AG04450 (cell line): Measurements from ENCODE around the gene MYO5B. TPM values are rescaled to one million over a fixed set of nuclear protein-coding genes. Genes with fewer than 3 reads are reported as not detected.

ENCODE experiments used
- CTCF ChIA-PET: fragments of 300-600, 350-600 bp; formaldehyde crosslinking; extraction: SDS; loops from one replicate; lab custom pipeline; 2022; ENCODE audit warnings: antibody characterized with exemption, inconsistent platforms; lab: Charles Lee
- POLR2A ChIA-PET: fragments of 350-600 bp; formaldehyde crosslinking; extraction: SDS; loops from one replicate; lab custom pipeline; 2021; ENCODE audit warnings: antibody characterized with exemption, inconsistent platforms; lab: Yijun Ruan, JAX
- DNase-seq: peaks from one replicate; pipeline ENCODE4 v3.0.0-alpha.2; 2011; ENCODE audit warnings: low read depth, low spot score
- H3K27ac ChIP-seq: one replicate; pipeline ENCODE4 v1.5.1; 2012; ENCODE audit warnings: low read depth, low read length, control low read depth
- H3K27me3 ChIP-seq: one replicate; pipeline ENCODE4 v1.6.0; 2012; ENCODE audit warnings: low read length; ENCODE audit not compliant: control insufficient read depth, insufficient read depth
- H3K4me3 ChIP-seq: 2 replicates; pipeline ENCODE4 v1.5.1; 2011; ENCODE audit warnings: mild to moderate bottlenecking, low read depth, low read length, control low read depth
- H3K9me3 ChIP-seq: 2 replicates; pipeline ENCODE4 v1.5.1; 2012; ENCODE audit warnings: low read length; ENCODE audit not compliant: control insufficient read depth, insufficient read depth
- polyA plus RNA-seq: library from polyadenylated mRNA; depleted of rRNA; stranded (reverse); fragments of >200 nt; gene quantifications from 2 replicates; pipeline ENCODE4 v1.2.3, GENCODE V29; 2011
- TF ChIP-seq, protein P1 (sequence below): IDR thresholded peaks from 2 replicates; pipeline ENCODE4 v1.5.1; 2011; ENCODE audit warnings: low read depth, low read length, control low read depth, inconsistent platforms

The MYO5B gene
- polyA plus RNA-seq, 1 experiment, result 0.32 TPM

DNA sequence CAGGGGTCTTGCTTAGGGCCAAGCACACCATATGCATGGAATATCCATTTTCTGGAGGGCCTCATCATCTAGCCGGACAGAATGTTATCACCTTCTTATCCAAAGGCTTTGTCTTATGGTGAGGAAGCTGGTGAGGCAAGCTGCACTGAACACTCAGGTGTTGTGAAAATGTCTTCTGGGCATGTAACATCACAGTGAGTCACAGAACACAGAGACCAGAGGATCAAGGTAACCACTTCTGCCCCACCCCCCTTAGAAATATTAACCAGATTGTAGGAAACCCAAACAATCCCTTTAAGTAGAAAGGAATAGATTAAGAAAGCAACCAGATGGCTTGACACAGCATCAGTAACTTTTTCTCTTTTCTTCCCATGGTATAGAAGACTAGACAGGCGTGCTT is 51.1 kb downstream of the MYO5B start:
- CTCF ChIA-PET, result no interaction called here
- no peaks in the 10 kb centered on the region for H3K27me3 ChIP-seq
- no peak for DNase-seq
- H3K4me3 ChIP-seq, result no peak overlapping the region
- TF ChIP-seq, protein P1, sequence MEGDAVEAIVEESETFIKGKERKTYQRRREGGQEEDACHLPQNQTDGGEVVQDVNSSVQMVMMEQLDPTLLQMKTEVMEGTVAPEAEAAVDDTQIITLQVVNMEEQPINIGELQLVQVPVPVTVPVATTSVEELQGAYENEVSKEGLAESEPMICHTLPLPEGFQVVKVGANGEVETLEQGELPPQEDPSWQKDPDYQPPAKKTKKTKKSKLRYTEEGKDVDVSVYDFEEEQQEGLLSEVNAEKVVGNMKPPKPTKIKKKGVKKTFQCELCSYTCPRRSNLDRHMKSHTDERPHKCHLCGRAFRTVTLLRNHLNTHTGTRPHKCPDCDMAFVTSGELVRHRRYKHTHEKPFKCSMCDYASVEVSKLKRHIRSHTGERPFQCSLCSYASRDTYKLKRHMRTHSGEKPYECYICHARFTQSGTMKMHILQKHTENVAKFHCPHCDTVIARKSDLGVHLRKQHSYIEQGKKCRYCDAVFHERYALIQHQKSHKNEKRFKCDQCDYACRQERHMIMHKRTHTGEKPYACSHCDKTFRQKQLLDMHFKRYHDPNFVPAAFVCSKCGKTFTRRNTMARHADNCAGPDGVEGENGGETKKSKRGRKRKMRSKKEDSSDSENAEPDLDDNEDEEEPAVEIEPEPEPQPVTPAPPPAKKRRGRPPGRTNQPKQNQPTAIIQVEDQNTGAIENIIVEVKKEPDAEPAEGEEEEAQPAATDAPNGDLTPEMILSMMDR, result no peak
- POLR2A ChIA-PET, result no interaction called here
- no peaks in the 10 kb centered on the region for H3K9me3 ChIP-seq
- H3K27ac ChIP-seq, result no peak overlapping the region

DNA sequence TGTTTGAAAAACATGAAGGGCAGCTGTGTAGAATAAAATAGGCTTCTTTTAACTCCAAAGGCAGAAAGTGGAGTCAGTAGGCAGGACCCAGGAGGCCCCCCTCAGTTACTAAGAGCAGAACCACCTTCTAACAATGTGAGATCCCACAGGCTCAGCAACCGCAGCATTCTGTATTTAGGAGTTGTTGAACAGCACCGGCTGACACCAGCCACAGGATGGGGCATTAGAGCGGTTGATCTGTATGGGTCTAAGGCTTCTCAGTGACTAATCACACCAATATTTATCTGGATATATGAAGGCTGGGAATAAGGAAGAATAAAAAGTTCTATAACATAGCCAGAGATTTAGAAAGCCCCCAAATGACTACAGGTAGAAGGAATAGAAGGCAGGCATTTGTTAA is 51.7 kb downstream of the MYO5B start:
- TF ChIP-seq, protein P1, result no peak
- CTCF ChIA-PET, result no interaction called here
- no peak for DNase-seq

DNA sequence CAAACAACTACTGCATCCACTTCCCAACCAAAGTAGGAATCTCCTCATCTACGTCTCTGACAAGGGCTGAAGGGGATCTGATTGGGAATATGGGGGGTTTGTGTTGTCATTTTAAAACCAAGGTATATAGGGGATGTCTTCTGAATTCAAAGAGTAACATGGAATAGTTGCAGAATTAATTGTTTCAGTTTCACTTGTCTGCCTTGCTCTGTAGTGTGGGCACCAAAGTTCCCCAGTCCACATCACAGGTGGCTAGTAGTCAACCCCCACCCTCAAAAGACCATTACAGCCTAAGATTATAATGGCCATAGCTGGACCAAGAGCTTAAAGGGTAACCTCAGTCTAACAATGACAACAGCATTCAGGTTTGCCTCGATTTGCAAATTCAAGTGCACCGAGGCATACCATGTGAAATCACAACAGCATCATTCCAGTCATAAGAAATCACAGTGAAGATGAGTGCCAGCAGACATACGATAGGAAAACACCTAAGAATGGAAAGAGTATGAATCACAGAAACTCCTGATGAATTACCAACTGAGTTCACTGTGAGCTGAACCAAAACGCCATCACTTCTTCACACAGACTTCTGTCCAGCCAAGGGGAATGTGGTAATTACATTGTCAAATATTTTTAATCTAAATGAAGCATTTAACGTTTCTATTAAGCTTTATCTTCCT is 52.4 kb downstream of the MYO5B start:
- H3K27me3 ChIP-seq, result no peaks in the 10 kb centered on the region
- H3K9me3 ChIP-seq, result no peaks in the 10 kb centered on the region
- ChIA-PET POLR2A (no interaction called here), CTCF (no interaction called here)
- H3K27ac ChIP-seq, result no peak overlapping the region
- no peak overlapping the region for H3K4me3 ChIP-seq
- DNase-seq, result no peak
- TF ChIP-seq, protein P1, result no peak

More for the DNA sequence above, 51.7 kb downstream of the MYO5B start:
- Histone ChIP-seq H3K27me3 (no peaks in the 10 kb centered on the region), H3K9me3 (no peaks in the 10 kb centered on the region), H3K4me3 (no peak overlapping the region), H3K27ac (no peak overlapping the region)
- POLR2A ChIA-PET, result no interaction called here

DNA sequence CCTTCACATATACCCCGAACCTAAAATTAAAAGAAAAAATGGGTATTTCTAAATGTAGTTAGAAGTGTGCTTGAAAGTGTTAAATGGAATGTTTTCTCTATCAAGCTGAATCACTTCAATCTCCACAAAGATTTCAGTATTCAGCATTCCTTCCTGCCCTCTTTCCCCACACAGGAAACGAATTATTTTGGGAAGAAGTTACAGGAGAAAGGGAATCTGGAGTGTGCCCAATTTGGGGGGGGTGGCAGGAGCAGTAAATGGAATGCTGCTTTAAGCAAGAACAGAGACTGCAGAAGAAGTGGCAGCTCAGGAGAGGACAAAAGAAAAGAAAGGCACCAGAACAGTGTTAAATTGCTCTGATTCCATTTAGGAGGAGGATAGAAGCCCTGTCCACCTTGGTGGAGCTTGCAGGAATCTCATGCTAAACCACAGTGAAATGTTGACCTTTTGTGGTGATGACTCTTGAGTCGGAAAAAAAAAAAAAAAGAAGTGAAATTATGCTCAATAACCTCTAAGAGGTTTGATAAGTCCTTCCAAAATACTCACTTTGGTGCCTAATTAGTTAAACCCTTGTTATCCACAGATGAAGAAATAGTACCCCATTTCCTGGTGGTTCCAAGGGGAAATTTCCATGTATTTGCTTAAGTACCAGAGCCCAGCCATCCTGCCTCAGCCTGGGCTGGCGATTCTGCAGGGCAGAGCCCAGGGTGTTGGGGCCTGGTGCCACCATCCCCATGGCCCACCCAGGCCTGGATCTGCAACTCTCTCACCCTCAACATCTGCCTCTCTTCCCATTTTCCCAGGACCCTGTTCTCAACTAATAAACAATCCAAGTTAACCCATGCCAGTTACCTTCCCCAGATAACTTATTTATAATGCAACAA is 56.5 kb downstream of the MYO5B start:
- no peaks in the 10 kb centered on the region for H3K27me3 ChIP-seq
- no peak overlapping the region for H3K4me3 ChIP-seq
- DNase-seq, result no peak
- POLR2A ChIA-PET, result no interaction called here
- CTCF ChIA-PET, result no interaction called here
- H3K9me3 ChIP-seq, result no peaks in the 10 kb centered on the region
- TF ChIP-seq, protein P1, result no peak
- H3K27ac ChIP-seq, result no peak overlapping the region

DNA sequence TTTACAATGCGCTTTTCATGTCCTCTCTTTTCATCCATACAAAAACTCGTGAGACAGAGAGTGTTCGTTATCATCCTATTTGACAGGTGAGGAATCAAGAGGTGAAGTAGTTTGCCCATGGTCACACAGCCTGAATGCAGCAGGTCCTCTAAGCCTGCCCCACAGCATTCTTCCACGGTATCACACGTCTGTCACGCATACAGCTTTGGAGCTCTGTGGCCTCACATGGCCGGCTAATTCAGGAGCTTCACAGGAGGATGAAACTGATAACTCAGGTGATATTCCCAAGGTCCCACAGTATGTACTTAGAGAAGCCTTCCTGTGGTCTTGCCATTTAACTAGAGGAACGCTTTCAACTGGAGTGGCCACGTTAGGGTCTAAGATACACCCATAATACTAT is 59.0 kb downstream of the MYO5B start:
- Histone ChIP-seq H3K27me3 (no peaks in the 10 kb centered on the region), H3K27ac (no peak overlapping the region), H3K9me3 (no peaks in the 10 kb centered on the region), H3K4me3 (no peak overlapping the region)
- CTCF ChIA-PET, result no interaction called here
- POLR2A ChIA-PET, result no interaction called here
- DNase-seq, result no peak
- TF ChIP-seq, protein P1, result no peak
